ENCODE data around the gene PARD3.
"Not testable (repeated sequence)": the region's sequence is repeated elsewhere in the genome, so short reads cannot be mapped to it uniquely, and the experiment has no call there.

The PARD3 gene

DNA sequence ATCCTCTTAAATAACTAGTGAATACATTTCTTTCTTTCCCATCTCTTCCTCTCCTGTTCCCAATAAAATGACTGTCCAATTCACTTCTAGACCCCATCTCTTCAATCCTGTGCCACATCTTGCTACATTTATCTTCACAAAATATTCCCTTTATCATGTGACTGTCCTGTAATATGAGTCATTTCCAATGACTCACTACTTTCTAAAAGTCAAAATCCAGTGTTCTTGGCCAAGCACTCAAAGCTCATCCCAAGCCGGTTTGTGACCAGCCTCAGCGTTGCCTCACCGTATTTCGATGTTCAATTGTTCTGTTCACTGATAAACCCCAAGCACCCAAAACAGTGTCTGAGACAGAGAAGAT is 104.7 kb downstream of the PARD3 start:
- Histone ChIP-seq H3K27me3 (ENCODE audit: low read length) (no peaks in the 10 kb centered on the region), H3F3A (ENCODE audit: insufficient read depth) (no peaks in the 10 kb centered on the region), H3K4me3 (ENCODE audit: insufficient read depth, low read length, poor library complexity, severe bottlenecking) (no peak overlapping the region), H4K20me1 (ENCODE audit: low read depth, low read length) (no peaks in the 10 kb centered on the region), H3K27ac (ENCODE audit: low read depth, low read length) (no peak overlapping the region), H3K79me2 (ENCODE audit: insufficient read depth, low read length) (no peaks in the 10 kb centered on the region), H2AFZ (ENCODE audit: low read depth, low read length, severe bottlenecking) (no peak overlapping the region), H3K4me2 (ENCODE audit: low read depth, low read length, poor library complexity, severe bottlenecking) (no peak overlapping the region), H3K9ac (ENCODE audit: low read length) (no peak overlapping the region), H3K9me3 (ENCODE audit: insufficient read depth, low read length) (no peaks in the 10 kb centered on the region), H3K36me3 (ENCODE audit: low read length) (no peaks in the 10 kb centered on the region), H3K9me2 (replicated peaks; ENCODE audit: insufficient read depth, low read length) (no peaks in the 10 kb centered on the region)
- no peak for TF ChIP-seq EZH2phosphoT487 (conservative IDR thresholded peaks at IDR 0.05; ENCODE audit: low read length)
- TF ChIP-seq, protein P1, sequence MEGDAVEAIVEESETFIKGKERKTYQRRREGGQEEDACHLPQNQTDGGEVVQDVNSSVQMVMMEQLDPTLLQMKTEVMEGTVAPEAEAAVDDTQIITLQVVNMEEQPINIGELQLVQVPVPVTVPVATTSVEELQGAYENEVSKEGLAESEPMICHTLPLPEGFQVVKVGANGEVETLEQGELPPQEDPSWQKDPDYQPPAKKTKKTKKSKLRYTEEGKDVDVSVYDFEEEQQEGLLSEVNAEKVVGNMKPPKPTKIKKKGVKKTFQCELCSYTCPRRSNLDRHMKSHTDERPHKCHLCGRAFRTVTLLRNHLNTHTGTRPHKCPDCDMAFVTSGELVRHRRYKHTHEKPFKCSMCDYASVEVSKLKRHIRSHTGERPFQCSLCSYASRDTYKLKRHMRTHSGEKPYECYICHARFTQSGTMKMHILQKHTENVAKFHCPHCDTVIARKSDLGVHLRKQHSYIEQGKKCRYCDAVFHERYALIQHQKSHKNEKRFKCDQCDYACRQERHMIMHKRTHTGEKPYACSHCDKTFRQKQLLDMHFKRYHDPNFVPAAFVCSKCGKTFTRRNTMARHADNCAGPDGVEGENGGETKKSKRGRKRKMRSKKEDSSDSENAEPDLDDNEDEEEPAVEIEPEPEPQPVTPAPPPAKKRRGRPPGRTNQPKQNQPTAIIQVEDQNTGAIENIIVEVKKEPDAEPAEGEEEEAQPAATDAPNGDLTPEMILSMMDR (IDR thresholded peaks at IDR 0.05; ENCODE audit: insufficient read depth, low read length, poor library complexity, severe bottlenecking), result no peak

DNA sequence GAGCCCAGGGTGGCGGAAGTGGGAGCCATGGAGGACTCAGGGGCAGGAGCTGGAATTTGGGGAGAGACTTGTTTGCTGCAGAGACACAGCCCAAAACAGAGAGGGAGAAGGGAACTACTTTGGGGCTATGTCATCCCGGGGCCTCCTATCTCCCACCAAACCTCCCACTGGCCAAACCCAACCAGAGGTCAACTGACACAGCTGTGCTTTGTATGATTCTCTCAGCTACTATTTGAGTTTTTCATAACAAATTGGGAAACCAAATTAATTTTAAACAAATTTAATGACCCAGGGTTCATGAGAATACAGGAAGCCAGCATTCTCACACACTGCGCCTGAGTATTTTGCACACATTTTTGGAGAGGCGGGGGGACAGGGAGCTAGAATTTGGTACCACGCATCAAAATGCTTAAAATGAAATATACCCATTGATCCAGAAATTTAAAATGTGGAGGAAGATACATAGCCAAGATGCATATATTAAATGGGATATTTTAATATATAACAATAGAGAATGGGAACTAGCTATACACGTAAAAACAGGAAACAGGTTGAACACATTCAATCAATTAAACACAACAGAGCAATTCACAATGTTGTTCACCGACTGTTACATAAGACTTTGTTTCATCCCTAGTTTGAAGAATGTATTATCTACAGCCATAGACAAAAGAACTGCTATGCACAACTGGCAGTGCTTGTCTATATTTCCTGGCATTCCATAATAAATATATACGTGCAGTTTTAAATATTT is 105.3 kb downstream of the PARD3 start:
- Histone ChIP-seq H3K9ac (ENCODE audit: low read length) (no peak overlapping the region), H3K27ac (ENCODE audit: low read depth, low read length) (no peak overlapping the region), H3K27me3 (ENCODE audit: low read length) (no peaks in the 10 kb centered on the region), H3K4me2 (ENCODE audit: low read depth, low read length, poor library complexity, severe bottlenecking) (no peak overlapping the region), H3K79me2 (ENCODE audit: insufficient read depth, low read length) (no peaks in the 10 kb centered on the region), H3K4me3 (ENCODE audit: insufficient read depth, low read length, poor library complexity, severe bottlenecking) (no peak overlapping the region), H2AFZ (ENCODE audit: low read depth, low read length, severe bottlenecking) (no peak overlapping the region), H3F3A (ENCODE audit: insufficient read depth) (no peaks in the 10 kb centered on the region), H4K20me1 (ENCODE audit: low read depth, low read length) (no peaks in the 10 kb centered on the region), H3K36me3 (ENCODE audit: low read length) (no peaks in the 10 kb centered on the region), H3K9me3 (ENCODE audit: insufficient read depth, low read length) (no peaks in the 10 kb centered on the region), H3K9me2 (replicated peaks; ENCODE audit: insufficient read depth, low read length) (no peaks in the 10 kb centered on the region)
- no peak for TF ChIP-seq EZH2phosphoT487 (conservative IDR thresholded peaks at IDR 0.05; ENCODE audit: low read length)
- TF ChIP-seq, protein P1 (IDR thresholded peaks at IDR 0.05; ENCODE audit: insufficient read depth, low read length, poor library complexity, severe bottlenecking), result no peak

GRCh38 chr10:34707656-34708055 is 107.4 kb downstream of the PARD3 start:
- H4K20me1 ChIP-seq (ENCODE audit: low read depth, low read length), result no peaks in the 10 kb centered on the region
- no peaks in the 10 kb centered on the region for H3K79me2 ChIP-seq (ENCODE audit: insufficient read depth, low read length)
- H3K9me3 ChIP-seq (ENCODE audit: insufficient read depth, low read length), result no peaks in the 10 kb centered on the region
- no peaks in the 10 kb centered on the region for H3K9me2 ChIP-seq (replicated peaks; ENCODE audit: insufficient read depth, low read length)
- TF ChIP-seq, protein P1 (IDR thresholded peaks at IDR 0.05; ENCODE audit: insufficient read depth, low read length, poor library complexity, severe bottlenecking), result no peak
- TF ChIP-seq EZH2phosphoT487 (conservative IDR thresholded peaks at IDR 0.05; ENCODE audit: low read length), result no peak
- H3K27ac ChIP-seq (ENCODE audit: low read depth, low read length), result no peak overlapping the region
- H3K36me3 ChIP-seq (ENCODE audit: low read length), result no peaks in the 10 kb centered on the region
- H3K4me2 ChIP-seq (ENCODE audit: low read depth, low read length, poor library complexity, severe bottlenecking), result no peak overlapping the region
- no peaks in the 10 kb centered on the region for H3K27me3 ChIP-seq (ENCODE audit: low read length)
- H3K9ac ChIP-seq (ENCODE audit: low read length), result no peak overlapping the region
- H3K4me3 ChIP-seq (ENCODE audit: insufficient read depth, low read length, poor library complexity, severe bottlenecking), result no peak overlapping the region
- no peak overlapping the region for H2AFZ ChIP-seq (ENCODE audit: low read depth, low read length, severe bottlenecking)
- H3F3A ChIP-seq (ENCODE audit: insufficient read depth), result no peaks in the 10 kb centered on the region

- H3K9me3 ChIP-seq (ENCODE audit: insufficient read depth, low read length); H2AFZ ChIP-seq (ENCODE audit: low read depth, low read length, severe bottlenecking); H3K4me2 ChIP-seq (ENCODE audit: low read depth, low read length, poor library complexity, severe bottlenecking); H3F3A ChIP-seq (ENCODE audit: insufficient read depth); H3K9ac ChIP-seq (ENCODE audit: low read length); H3K27me3 ChIP-seq (ENCODE audit: low read length); H3K4me3 ChIP-seq (ENCODE audit: insufficient read depth, low read length, poor library complexity, severe bottlenecking); H3K79me2 ChIP-seq (ENCODE audit: insufficient read depth, low read length); H3K36me3 ChIP-seq (ENCODE audit: low read length); H3K27ac ChIP-seq (ENCODE audit: low read depth, low read length); H3K9me2 ChIP-seq (replicated peaks; ENCODE audit: insufficient read depth, low read length); H4K20me1 ChIP-seq (ENCODE audit: low read depth, low read length): not testable (repeated sequence)
Measured at GRCh38 chr10:34706992-34707391, 108.1 kb downstream of the PARD3 start.
